Measurements from ENCODE around the gene IST1. TPM values are rescaled to one million over a fixed set of nuclear protein-coding genes. Genes with fewer than 3 reads are reported as not detected.

IST1 gene
- total and polyA plus RNA-seq, 9 of the 15 experiments (the other 6 are each of a cell fraction or from before 2014, with no cell fraction given): 135 to 334 (median 188) TPM

DNA sequence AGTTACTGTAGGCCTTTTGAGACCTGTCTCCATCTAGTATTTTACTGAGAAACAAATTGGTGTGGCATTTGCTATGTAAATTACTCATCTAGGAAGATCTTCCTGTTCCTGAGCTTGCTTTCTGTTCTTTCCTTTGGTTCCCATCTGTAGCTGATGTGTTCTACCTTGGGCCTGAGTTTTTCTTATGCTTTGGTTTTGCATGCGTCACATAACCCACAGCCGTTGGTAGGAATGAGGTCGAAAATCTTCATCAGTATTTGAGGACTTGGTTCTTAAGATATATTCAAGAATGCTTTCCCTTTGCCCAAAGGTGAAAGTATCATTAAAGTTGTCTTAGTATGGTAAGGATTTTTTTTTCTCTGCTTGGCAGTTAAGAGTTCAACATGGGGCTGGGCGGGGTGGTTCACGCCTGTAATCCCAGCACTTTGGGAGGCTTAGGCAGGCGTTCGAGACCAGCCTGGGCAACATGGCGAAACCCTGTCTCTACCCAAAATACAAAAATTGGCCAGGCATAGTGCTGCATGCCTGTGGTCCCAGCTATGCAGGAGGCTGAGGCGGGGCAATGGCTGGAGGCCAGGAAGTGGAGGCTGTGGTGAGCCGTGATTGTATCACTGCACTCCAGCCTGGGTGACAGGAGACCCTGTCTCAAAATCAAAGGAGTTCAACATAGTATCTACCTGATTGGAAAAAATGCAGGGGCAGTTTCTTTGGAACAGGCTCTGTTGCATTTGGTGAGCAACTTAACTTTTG is 28.8 kb downstream of the IST1 start:
- H3K27me3 ChIP-seq (ENCODE audit: control insufficient read depth in 2 of 2, insufficient read depth in 2 of 2, low read length in 2 of 2): no peaks in the 10 kb centered on the region
- CTCF ChIA-PET (ENCODE audit: low intra/inter-chr PET ratio): no interaction called here
- no peak overlapping the region for H3K4me2 ChIP-seq (ENCODE audit: insufficient read depth, low read length)
- H3K9ac ChIP-seq (ENCODE audit: insufficient read depth in 1 of 2, low read depth in 2 of 2, low read length in 2 of 2): no peak overlapping the region
- POLR2A ChIA-PET: interaction anchor here (0.6 to 1.5 kb wide), 3 partner anchors 10 to 27 kb away, joined by 3 to 5 read pairs (median 3); no protein-coding TSS in a partner anchor
- FAIRE-seq: no peak
- intact Hi-C loops (cut with micrococcal nuclease) (no loop called here), in situ Hi-C loops (cut with MboI) (no loop called here)
- BruUV-seq (replicated peaks): no TSS peak
- WGBS (ENCODE audit: insufficient coverage, low coverage, missing lambda C conversion rate): 92% methylated on average over 10 of the region's 10 CpGs
- peaks cover 15% of the 10 kb centered on the region for H3K79me2 ChIP-seq (ENCODE audit: control insufficient read depth, insufficient read depth, low read length)
- no peak for ATAC-seq
- no peak overlapping the region for H3K27ac ChIP-seq (ENCODE audit: extremely low read depth, low read depth, low read length)
- TF ChIP-seq MAFG (tag; conservative IDR thresholded peaks at IDR 0.05) (no peak), POLR2G (IDR thresholded peaks at IDR 0.05; ENCODE audit: low read depth, low read length) (0 out of 2 replicates have a peak, but pooled peaks have one; percentile 14), NFRKB (IDR thresholded peaks at IDR 0.05; ENCODE audit: low read depth) (no peak)
- no peak for DNase-seq (ENCODE audit: extremely low read depth in 1 of 4, low spot score in 3 of 4)
- no peak overlapping the region for H3K4me3 ChIP-seq
- peaks cover 2% of the 10 kb centered on the region for H3K9me3 ChIP-seq (replicated peaks; ENCODE audit: control insufficient read depth, insufficient read depth, low read depth, low read length)
- H4K20me1 ChIP-seq (replicated peaks; ENCODE audit: control insufficient read depth, insufficient read depth, low read length): no peaks in the 10 kb centered on the region; the same call in 1 of the 2 replicates
- no peaks in the 10 kb centered on the region for H3K9me1 ChIP-seq (ENCODE audit: control insufficient read depth, insufficient read depth, low read length)
- H2AFZ ChIP-seq (ENCODE audit: low read depth, low read length): no peak overlapping the region
- H3K36me3 ChIP-seq (ENCODE audit: control insufficient read depth, insufficient read depth, low read length): peaks cover 90% of the 10 kb centered on the region
- peaks cover 0 to 3% of the 10 kb centered on the region in 2 experiments; a peak in 1 of 5 replicates for H3K4me1 ChIP-seq (replicated peaks in 1 of 2; ENCODE audit: control insufficient read depth in 2 of 2, insufficient read depth in 2 of 2, low read length in 2 of 2)

DNA sequence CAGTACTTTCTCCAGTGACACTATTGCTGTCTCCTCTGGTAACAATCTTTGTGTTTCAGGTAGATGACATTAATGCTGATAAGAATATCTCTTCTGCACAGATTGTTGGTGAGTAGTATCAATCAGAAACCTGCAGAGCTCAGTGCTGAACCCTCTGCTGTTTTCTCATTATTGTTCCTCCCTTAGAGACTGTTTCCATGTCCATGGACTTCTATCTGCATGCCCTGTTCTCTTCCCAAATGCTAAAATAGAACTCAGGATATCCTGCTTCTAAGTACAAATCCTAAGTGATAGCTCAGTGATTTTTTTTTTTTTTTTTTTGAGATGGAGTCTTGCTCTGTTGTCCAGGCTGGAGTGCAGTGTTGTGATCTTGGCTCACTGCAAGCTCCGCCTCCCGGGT is 29.4 kb downstream of the IST1 start:
- H3K27ac ChIP-seq (ENCODE audit: extremely low read depth, low read depth, low read length): no peak overlapping the region
- CTCF ChIA-PET (ENCODE audit: low intra/inter-chr PET ratio): no interaction called here
- TF ChIP-seq ZKSCAN8 (CRISPR knock-in tag; IDR thresholded peaks at IDR 0.05) (no peak), EGR1 (conservative IDR thresholded peaks at IDR 0.05) (no peak), ESRRA (IDR thresholded peaks at IDR 0.05; ENCODE audit: borderline replicate concordance, low read depth) (no peak), CREB3 (tag; conservative IDR thresholded peaks at IDR 0.05; ENCODE audit: low read depth) (no peak), SMARCA5 (IDR thresholded peaks at IDR 0.05) (no peak), HDAC2 (IDR thresholded peaks at IDR 0.05) (no peak), PATZ1 (CRISPR knock-in tag; IDR thresholded peaks at IDR 0.05; ENCODE audit: borderline replicate concordance) (no peak), RFX1 (IDR thresholded peaks at IDR 0.05) (no peak)

More for the DNA sequence above, 29.4 kb downstream of the IST1 start:
- intact Hi-C loops (cut with micrococcal nuclease): no loop called here
- WGBS (ENCODE audit: insufficient coverage, low coverage, missing lambda C conversion rate): no CpG with 5 or more reads among the region's 2 CpGs
- BruUV-seq (replicated peaks): no TSS peak
- H3K4me1 ChIP-seq (replicated peaks in 1 of 2; ENCODE audit: control insufficient read depth in 2 of 2, insufficient read depth in 2 of 2, low read length in 2 of 2): peaks cover 0 to 3% of the 10 kb centered on the region in 2 experiments; a peak in 1 of 5 replicates
- ATAC-seq (no peak), FAIRE-seq (no peak), DNase-seq (ENCODE audit: extremely low read depth in 1 of 4, low spot score in 3 of 4) (no peak)
- no peaks in the 10 kb centered on the region; the same call in 1 of the 2 replicates for H4K20me1 ChIP-seq (replicated peaks; ENCODE audit: control insufficient read depth, insufficient read depth, low read length)
- H2AFZ ChIP-seq (ENCODE audit: low read depth, low read length): no peak overlapping the region
- POLR2A ChIA-PET: interaction anchor here (0.6 to 1.5 kb wide), 3 partner anchors 9 to 177 kb away, joined by 3 to 5 read pairs (median 3); no protein-coding TSS in a partner anchor
- no peaks in the 10 kb centered on the region for H3K27me3 ChIP-seq (ENCODE audit: control insufficient read depth in 2 of 2, insufficient read depth in 2 of 2, low read length in 2 of 2)
- no peaks in the 10 kb centered on the region for H3K9me1 ChIP-seq (ENCODE audit: control insufficient read depth, insufficient read depth, low read length)
- no peak overlapping the region for H3K4me2 ChIP-seq (ENCODE audit: insufficient read depth, low read length)
- no peak overlapping the region for H3K9ac ChIP-seq (ENCODE audit: insufficient read depth in 1 of 2, low read depth in 2 of 2, low read length in 2 of 2)
- H3K4me3 ChIP-seq: no peak overlapping the region
- in situ Hi-C loops (cut with MboI): no loop called here
- H3K79me2 ChIP-seq (ENCODE audit: control insufficient read depth, insufficient read depth, low read length): peaks cover 10% of the 10 kb centered on the region; the same call in 1 of the 3 replicates
- H3K36me3 ChIP-seq (ENCODE audit: control insufficient read depth, insufficient read depth, low read length): peaks cover 90% of the 10 kb centered on the region
- no peaks in the 10 kb centered on the region for H3K9me3 ChIP-seq (replicated peaks; ENCODE audit: control insufficient read depth, insufficient read depth, low read depth, low read length)

All from K562 (cell line).